GM21390 (cell line): ENCODE results near the gene PIGQ.
A peak's percentile ranks its signal among the peaks of the same experiment; 100 is the strongest.
"Not testable (repeated sequence)": the region's sequence is repeated elsewhere in the genome, so short reads cannot be mapped to it uniquely, and the experiment has no call there.

Experiments used
- ATAC-seq: cut with Tn5 transposase; IDR thresholded peaks from one replicate; pipeline ENCODE4 v1.9.1; 2021; ENCODE audit not compliant: unreplicated experiment

Gene PIGQ

DNA sequence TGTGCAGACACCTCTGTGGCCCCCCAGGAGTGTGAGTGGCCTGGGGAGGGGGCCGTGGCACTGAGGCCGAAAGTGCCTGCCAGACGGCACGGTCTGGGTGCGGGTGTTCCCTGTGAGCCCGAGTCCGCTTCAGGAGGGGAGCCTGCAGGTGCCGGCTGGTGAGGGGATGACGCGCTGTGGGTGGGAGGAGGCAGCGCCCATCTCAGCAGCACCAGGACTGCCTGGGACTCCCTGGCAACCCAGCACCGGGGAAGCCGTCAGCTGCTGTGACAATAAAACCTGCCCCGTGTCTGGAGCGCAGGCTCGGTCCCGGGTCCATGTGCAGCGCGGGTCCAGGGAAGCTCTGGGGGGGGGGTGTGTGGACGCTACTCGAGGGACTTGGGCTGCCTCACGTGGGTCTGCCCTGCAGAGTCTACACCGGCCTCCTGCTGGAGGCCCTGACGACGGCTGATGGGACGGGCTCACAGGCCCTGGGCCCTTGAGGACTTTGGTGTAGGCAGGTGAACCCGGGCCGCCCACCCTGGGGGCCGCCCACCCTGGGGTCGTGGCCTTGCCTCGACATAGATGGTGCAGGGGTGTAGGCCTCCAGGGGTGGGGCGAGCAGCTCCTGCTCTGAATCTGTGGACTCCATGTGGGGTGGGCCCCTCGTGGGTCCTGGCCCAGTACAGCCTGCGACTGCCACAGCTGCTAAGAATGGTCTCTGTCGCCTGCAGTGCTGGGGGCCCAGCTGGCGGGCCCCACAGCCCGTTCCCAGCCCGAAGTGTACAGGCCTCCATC lies 14.2 kb downstream of the PIGQ start:
- no peak for ATAC-seq

GRCh38 chr16:585351-585750 lies 15.6 kb downstream of the PIGQ start:
- ATAC-seq = no peak

DNA sequence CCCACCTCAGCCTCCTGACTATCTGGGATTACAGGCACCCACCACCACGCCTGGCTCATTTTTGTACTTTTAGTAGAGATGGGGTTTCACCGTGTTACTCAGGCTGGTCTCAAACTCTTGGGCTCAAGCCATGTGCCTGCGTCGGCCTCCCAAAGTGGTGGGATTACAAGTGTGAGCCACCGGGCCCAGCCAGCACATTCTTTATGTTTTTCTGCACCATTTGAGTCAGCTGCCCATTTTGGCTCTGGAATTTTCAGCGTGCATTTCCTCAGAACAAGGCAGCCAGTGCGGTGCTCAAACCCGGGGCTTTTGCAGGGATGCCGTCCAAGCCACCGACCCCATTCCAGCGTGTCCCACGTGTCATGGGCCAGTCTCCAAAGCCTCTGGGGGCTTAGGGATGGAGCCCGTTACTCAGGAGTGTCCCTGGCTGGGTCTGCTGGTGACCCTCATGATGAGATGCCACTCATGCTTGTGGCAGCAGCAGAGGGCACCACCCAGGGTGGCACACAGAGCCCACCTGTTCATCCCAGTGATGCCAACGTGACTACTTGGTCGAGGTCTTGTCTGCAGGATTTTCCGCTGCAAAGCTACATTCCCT lies 16.4 kb downstream of the PIGQ start:
- no peak for ATAC-seq

- no peak for ATAC-seq
Measured at GRCh38 chr16:586645-587590, 17.1 kb downstream of the PIGQ start.

DNA sequence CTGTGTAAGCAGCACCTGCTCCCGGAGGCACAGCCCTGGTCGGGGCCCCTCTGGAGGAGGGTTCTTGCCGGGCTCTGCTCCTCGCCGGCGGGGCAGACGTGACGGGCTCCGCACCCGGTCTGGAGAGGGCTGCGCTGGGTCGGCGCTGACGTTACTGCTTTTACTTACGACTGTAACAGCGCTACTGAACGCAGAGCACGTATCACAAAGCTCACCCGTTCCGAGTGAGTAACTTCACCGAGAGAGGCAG lies 18.8 kb downstream of the PIGQ start:
- ATAC-seq = peak; percentile 4

DNA sequence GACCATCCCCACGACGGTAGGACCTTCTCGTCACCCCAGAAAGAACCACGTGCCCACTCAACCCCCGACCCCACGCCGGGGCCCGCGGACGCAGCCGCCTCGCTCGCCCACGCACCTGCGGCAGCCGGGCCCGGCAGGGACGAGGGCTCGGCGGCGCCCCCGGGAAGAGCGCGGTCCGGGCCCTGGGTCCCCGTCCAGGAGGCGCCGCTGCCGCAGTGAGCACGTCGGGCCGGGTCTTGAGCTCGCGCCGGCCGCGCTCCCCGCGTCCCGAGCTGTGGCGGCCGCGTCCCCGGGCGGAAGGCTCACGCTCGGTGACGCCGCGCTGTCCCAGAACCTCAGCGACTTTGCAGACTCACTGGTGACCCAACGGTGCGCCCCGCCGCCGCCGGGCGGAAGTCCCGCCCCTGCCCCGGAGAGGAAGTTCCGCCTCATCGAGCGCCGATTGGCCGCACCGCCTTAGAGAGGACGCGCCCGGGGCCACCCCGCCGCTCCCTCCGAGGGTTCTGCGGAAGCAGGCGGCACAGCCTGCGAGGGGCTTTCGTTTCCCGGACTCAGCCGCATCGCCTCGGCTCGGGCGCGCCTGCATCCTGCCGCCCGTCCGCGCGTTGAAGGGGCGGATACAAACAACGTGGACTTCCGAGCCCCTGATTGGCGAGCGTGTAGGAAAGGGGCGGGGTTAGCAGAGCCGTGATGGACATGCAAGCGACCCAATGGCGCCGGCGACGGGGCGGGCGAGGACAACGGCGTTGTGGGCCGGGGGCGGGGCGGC lies 19.3 kb downstream of the PIGQ start:
- peak; percentile 67 for ATAC-seq

DNA sequence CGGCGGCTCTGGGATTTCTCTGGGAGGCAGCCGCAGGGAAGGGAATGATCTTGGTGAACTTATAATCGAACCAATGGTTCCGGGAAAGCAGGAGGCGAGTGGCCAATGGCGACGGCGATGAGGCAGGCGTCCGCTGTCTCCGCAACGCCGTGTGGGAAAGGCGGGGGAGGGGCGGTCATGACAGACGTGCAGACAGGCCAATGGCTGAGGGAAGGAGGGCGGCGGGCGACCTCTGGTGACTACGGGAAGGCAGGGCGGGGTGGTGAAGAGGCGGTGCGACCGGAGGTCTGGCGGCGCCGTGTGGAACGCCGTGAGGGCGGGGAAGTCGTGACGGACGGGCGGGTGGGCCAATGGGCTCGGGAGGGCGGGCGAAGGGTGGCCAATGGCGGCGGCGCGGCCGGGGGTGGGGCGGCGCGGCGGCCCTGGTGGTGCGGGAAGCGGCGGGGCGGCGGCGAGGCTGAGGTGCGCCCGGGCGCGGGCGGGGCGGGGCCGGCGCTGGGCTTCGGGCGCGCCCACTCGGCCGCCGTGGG lies 20.0 kb downstream of the PIGQ start, which contains the start of gene RAB40C:
RAB40C (plus strand) TSS at position 409 of the 530 bp plus-strand sequence. CDS start 226 bp downstream, outside the sequence.
- peak; percentile 61 for ATAC-seq

DNA sequence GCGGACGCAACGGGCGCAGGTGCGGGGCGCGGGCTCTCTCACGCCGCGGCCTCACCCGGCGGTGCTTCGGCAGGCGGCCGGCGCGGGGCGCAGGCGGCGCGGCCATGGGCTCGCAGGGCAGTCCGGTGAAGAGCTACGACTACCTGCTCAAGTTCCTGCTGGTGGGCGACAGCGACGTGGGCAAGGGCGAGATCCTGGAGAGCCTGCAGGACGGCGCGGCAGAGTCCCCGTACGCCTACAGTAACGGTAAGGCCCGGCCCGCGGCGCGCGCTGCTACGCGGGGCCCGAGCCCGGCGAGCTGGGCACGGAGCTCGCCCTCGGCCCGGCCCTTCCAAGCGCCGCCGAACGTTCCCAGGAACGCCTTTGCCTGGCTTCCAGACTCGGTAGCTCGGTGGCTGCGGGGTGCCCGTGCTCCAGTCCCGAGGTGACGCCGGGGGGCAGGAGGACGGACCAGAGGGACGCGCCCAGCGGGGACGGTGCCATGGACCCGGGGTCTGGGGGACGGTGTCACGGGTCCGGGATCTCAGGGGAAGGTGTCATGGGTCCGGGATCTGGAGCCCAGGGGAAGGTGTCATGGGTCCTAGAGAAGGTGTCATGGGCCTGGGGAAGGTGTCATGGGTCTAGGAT lies 20.5 kb downstream of the PIGQ start:
- no peak for ATAC-seq

GRCh38 chr16:590815-591200 lies 21.0 kb downstream of the PIGQ start:
- ATAC-seq = no peak

DNA sequence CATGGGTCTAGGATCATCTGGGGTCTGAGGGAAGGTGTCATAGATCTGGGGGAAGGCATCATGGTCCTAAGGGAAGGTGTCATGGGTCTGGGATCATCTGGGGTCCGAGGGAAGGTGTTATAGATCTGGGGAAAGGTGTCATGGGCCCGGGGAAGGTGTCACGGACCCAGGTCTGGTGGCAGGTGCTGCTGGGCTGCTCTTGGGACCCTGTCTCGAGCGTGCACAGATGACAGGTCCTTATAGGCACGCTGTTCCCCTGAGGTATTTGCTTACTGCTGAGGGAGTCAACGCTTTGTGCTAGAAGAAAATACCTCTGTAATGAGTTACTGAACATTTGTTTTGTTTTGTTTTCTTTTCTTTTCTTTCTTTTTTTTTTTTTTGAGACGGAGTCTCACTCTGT lies 21.5 kb downstream of the PIGQ start:
- no peak for ATAC-seq

DNA sequence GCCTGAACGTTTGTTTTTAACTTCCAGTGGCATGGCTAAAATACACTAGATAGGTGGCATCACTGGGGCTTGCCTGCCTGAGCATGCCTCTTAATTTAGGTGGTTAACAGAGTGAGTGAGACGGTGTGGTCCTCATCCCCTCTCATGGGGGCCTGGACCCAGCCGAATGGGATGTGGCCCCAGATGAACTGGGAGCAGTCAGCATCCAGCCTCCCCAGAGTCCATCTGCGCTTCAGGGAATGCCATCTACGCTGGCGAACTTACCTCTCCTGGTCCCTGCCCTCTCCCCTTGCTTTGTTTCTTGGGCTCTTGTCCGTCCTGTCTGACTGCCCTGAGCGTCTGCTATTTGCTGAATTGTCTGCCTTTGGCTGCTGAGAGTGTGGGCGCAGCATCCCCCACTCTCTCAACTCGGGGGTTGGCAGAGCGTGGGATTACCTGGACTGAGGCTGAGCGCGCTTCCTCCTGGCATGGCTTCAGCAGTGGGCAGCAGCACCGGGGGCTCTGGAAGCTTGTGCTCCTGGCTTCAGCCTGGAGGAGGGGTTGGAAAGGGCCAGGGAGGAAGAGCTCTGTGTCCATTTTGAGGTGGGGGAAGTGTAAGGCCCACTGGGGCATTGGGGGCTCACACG lies 22.2 kb downstream of the PIGQ start:
- no peak for ATAC-seq

GRCh38 chr16:592518-593306 lies 22.9 kb downstream of the PIGQ start:
- ATAC-seq = no peak

DNA sequence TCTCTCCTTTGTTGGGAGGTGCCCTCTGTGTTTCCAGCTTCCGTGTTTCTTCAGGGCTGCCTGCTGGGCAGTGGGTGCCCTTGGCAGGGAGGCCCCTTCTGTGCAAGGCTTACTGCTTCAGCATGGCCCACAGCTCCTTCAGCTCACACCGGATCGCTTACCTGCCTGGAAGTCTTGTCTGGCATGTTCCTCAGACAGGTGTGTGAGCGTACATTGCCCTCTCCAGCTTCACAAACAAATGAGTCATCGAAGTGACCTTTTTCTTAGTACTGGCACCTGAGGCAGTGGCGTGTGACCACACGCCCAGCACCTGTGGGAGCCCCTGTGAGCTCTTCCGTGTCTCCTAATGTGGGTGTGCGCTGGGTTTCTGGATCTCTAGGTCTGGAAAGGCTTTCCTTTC lies 23.6 kb downstream of the PIGQ start:
- no peak for ATAC-seq

DNA sequence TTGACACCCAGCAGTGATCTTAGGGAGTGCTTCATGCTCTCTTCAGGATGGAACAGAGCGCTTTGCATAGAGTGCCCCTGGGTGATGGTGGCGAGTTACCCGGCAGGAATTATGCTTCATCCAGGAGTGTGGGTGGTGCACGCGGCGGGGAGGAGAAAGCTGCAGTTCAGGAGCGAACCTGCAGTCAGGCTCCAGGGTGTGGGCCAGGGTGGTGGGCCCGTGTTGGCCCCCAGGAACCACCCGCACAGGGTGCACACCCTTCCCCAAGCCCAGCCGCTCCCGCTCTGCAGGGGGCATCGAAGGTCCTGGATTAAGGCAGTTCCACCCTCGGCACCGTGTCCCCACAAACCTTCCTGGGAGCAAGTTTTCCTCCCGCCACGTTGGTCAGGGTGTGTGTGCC lies 24.0 kb downstream of the PIGQ start:
- ATAC-seq = no peak

GRCh38 chr16:595094-595528 lies 25.3 kb downstream of the PIGQ start:
- ATAC-seq = no peak

- no peak for ATAC-seq
Measured at GRCh38 chr16:595942-596735, 26.4 kb downstream of the PIGQ start.

DNA sequence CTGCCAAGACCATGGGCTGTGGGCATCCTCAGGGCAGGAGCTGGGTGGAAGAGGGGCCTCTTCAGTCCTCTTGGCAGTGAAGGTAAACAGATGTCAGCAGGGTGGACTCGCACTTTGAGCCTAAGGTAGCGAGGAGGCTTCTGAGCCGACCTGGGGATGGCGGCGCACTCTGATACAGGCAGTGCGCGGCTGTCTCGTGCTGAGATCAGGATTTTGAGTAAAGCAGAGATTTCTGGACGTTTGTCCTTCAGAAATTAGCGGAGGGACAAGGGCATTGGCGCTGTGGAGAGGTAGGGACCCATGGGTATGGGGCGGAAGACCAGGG lies 26.9 kb downstream of the PIGQ start:
- no peak for ATAC-seq

DNA sequence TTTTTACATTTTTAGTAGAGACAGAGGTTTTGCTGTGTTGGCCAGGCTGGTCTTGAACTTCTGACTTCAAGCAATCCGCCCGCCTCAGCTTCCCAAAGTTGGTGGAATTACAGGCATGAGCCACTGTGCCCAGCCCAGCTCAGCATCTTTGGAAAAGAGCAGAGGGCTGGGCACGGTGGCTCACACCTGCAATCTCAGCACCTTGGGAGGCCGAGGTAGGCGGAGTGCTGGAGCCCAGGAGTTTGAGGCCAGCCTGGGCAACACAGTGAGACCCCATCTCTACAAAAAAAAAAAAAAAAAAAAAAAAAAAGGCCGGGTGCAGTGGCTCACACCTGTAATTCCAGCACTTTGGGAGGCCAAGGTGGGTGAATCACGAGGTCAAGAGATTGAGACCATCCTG lies 27.9 kb downstream of the PIGQ start:
- ATAC-seq = not testable (repeated sequence)
